Medulla oblongata (tissue), 1 donor: ENCODE measurements around the gene LRSAM1.

Experiments
- DNase-seq: peaks from one replicate; pipeline ENCODE4 v3.0.0-alpha.2; 2015; ENCODE audit errors: extremely low spot score

LRSAM1 gene

GRCh38 chr9:127550751-127551150 lies 99.4 kb downstream of the LRSAM1 start:
- no peak for DNase-seq
